ENCODE results near the gene SCAI. TPM values are rescaled to one million over a fixed set of nuclear protein-coding genes. Genes with fewer than 3 reads are reported as not detected.

Gene SCAI
- total and polyA plus RNA-seq, 2 experiments from 2014 or later = 13.3 to 35.0 TPM

DNA sequence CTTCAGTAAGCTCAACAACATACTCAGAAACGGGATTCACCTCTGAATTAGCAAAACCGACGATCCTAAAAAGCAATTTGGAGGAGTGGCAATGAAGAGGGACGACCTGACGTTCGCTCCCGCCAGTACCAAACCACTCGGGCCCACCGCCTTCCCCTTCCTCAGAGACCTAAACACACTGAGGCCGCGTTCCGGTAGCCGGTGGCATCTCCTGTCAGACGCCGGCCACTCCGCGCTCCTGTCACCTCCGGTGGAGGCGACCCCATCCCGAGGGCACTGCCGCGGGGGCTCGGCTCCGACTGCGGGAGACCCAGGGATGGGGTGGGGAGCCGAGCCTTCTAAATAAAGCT is 45.7 kb upstream of the SCAI start:
- Histone ChIP-seq H4K20me1 (replicated peaks; ENCODE audit: insufficient read depth) (peaks cover 41% of the 10 kb centered on the region), H3K9me2 (ENCODE audit: insufficient read depth) (no peaks in the 10 kb centered on the region), H3K27me3 (ENCODE audit: insufficient read depth) (no peaks in the 10 kb centered on the region), H2AFZ (peak overlapping the region; percentile 92), H3K27ac (ENCODE audit: low read depth) (peak overlapping the region; percentile 90), H3K4me3 (peak overlapping the region; percentile 96), H3K4me1 (ENCODE audit: insufficient read depth) (peaks cover 4% of the 10 kb centered on the region; the same call in 1 of the 2 replicates), H3K79me2 (replicated peaks; ENCODE audit: insufficient read depth) (peaks cover 55% of the 10 kb centered on the region), H3K36me3 (ENCODE audit: insufficient read depth) (no peaks in the 10 kb centered on the region), H3K4me2 (peak overlapping the region; percentile 100), H3F3A (replicated peaks; ENCODE audit: low read depth) (peaks cover 6% of the 10 kb centered on the region; the same call in 1 of the 2 replicates)
- DNase-seq (ENCODE audit: low spot score) (peak; percentile 63), ATAC-seq (peak; percentile 24)
- Mint-ChIP-seq H3K27me3 (ENCODE audit: insufficient read depth, low read depth, poor library complexity) (peaks cover 9% of the 10 kb centered on the region), H3K4me1 (peaks cover 7% of the 10 kb centered on the region; the same call in 2 of the 3 replicates), H3K36me3 (ENCODE audit: low read depth) (no peaks in the 10 kb centered on the region), H3K9me3 (no peaks in the 10 kb centered on the region), H3K4me3 (peak overlapping the region; percentile 95), H3K27ac (no peak overlapping the region)
- TF ChIP-seq NANOG (IDR thresholded peaks at IDR 0.05; ENCODE audit: borderline replicate concordance) = no peak
- TF ChIP-seq, protein P1, sequence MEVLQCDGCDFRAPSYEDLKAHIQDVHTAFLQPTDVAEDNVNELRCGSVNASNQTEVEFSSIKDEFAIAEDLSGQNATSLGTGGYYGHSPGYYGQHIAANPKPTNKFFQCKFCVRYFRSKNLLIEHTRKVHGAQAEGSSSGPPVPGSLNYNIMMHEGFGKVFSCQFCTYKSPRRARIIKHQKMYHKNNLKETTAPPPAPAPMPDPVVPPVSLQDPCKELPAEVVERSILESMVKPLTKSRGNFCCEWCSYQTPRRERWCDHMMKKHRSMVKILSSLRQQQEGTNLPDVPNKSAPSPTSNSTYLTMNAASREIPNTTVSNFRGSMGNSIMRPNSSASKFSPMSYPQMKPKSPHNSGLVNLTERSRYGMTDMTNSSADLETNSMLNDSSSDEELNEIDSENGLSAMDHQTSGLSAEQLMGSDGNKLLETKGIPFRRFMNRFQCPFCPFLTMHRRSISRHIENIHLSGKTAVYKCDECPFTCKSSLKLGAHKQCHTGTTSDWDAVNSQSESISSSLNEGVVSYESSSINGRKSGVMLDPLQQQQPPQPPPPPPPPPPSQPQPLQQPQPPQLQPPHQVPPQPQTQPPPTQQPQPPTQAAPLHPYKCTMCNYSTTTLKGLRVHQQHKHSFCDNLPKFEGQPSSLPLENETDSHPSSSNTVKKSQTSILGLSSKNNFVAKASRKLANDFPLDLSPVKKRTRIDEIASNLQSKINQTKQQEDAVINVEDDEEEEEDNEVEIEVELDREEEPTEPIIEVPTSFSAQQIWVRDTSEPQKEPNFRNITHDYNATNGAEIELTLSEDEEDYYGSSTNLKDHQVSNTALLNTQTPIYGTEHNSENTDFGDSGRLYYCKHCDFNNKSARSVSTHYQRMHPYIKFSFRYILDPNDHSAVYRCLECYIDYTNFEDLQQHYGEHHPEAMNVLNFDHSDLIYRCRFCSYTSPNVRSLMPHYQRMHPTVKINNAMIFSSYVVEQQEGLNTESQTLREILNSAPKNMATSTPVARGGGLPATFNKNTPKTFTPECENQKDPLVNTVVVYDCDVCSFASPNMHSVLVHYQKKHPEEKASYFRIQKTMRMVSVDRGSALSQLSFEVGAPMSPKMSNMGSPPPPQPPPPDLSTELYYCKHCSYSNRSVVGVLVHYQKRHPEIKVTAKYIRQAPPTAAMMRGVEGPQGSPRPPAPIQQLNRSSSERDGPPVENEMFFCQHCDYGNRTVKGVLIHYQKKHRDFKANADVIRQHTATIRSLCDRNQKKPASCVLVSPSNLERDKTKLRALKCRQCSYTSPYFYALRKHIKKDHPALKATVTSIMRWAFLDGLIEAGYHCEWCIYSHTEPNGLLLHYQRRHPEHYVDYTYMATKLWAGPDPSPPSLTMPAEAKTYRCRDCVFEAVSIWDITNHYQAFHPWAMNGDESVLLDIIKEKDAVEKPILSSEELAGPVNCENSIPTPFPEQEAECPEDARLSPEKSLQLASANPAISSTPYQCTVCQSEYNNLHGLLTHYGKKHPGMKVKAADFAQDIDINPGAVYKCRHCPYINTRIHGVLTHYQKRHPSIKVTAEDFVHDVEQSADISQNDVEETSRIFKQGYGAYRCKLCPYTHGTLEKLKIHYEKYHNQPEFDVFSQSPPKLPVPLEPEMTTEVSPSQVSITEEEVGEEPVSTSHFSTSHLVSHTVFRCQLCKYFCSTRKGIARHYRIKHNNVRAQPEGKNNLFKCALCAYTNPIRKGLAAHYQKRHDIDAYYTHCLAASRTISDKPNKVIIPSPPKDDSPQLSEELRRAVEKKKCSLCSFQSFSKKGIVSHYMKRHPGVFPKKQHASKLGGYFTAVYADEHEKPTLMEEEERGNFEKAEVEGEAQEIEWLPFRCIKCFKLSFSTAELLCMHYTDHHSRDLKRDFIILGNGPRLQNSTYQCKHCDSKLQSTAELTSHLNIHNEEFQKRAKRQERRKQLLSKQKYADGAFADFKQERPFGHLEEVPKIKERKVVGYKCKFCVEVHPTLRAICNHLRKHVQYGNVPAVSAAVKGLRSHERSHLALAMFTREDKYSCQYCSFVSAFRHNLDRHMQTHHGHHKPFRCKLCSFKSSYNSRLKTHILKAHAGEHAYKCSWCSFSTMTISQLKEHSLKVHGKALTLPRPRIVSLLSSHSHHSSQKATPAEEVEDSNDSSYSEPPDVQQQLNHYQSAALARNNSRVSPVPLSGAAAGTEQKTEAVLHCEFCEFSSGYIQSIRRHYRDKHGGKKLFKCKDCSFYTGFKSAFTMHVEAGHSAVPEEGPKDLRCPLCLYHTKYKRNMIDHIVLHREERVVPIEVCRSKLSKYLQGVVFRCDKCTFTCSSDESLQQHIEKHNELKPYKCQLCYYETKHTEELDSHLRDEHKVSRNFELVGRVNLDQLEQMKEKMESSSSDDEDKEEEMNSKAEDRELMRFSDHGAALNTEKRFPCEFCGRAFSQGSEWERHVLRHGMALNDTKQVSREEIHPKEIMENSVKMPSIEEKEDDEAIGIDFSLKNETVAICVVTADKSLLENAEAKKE (CRISPR knock-in tag; IDR thresholded peaks at IDR 0.05) = no peak
- TF ChIP-seq, protein P2, sequence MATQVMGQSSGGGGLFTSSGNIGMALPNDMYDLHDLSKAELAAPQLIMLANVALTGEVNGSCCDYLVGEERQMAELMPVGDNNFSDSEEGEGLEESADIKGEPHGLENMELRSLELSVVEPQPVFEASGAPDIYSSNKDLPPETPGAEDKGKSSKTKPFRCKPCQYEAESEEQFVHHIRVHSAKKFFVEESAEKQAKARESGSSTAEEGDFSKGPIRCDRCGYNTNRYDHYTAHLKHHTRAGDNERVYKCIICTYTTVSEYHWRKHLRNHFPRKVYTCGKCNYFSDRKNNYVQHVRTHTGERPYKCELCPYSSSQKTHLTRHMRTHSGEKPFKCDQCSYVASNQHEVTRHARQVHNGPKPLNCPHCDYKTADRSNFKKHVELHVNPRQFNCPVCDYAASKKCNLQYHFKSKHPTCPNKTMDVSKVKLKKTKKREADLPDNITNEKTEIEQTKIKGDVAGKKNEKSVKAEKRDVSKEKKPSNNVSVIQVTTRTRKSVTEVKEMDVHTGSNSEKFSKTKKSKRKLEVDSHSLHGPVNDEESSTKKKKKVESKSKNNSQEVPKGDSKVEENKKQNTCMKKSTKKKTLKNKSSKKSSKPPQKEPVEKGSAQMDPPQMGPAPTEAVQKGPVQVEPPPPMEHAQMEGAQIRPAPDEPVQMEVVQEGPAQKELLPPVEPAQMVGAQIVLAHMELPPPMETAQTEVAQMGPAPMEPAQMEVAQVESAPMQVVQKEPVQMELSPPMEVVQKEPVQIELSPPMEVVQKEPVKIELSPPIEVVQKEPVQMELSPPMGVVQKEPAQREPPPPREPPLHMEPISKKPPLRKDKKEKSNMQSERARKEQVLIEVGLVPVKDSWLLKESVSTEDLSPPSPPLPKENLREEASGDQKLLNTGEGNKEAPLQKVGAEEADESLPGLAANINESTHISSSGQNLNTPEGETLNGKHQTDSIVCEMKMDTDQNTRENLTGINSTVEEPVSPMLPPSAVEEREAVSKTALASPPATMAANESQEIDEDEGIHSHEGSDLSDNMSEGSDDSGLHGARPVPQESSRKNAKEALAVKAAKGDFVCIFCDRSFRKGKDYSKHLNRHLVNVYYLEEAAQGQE (IDR thresholded peaks at IDR 0.05; ENCODE audit: unreplicated experiment) = no peak
- no peak for TF ChIP-seq STAT1 (IDR thresholded peaks at IDR 0.05; ENCODE audit: unreplicated experiment)
- TF ChIP-seq ZNF331 (CRISPR knock-in tag; IDR thresholded peaks at IDR 0.05; ENCODE audit: low read depth) = no peak
- TF ChIP-seq, protein P3, sequence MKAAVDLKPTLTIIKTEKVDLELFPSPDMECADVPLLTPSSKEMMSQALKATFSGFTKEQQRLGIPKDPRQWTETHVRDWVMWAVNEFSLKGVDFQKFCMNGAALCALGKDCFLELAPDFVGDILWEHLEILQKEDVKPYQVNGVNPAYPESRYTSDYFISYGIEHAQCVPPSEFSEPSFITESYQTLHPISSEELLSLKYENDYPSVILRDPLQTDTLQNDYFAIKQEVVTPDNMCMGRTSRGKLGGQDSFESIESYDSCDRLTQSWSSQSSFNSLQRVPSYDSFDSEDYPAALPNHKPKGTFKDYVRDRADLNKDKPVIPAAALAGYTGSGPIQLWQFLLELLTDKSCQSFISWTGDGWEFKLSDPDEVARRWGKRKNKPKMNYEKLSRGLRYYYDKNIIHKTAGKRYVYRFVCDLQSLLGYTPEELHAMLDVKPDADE (IDR thresholded peaks at IDR 0.05) = no peak
- TF ChIP-seq EZH2phosphoT487 (IDR thresholded peaks at IDR 0.05; ENCODE audit: unreplicated experiment) = no peak
- TF ChIP-seq ZNF114 (CRISPR knock-in tag; IDR thresholded peaks at IDR 0.05) = no peak
- TF ChIP-seq, protein P4, sequence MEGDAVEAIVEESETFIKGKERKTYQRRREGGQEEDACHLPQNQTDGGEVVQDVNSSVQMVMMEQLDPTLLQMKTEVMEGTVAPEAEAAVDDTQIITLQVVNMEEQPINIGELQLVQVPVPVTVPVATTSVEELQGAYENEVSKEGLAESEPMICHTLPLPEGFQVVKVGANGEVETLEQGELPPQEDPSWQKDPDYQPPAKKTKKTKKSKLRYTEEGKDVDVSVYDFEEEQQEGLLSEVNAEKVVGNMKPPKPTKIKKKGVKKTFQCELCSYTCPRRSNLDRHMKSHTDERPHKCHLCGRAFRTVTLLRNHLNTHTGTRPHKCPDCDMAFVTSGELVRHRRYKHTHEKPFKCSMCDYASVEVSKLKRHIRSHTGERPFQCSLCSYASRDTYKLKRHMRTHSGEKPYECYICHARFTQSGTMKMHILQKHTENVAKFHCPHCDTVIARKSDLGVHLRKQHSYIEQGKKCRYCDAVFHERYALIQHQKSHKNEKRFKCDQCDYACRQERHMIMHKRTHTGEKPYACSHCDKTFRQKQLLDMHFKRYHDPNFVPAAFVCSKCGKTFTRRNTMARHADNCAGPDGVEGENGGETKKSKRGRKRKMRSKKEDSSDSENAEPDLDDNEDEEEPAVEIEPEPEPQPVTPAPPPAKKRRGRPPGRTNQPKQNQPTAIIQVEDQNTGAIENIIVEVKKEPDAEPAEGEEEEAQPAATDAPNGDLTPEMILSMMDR (conservative IDR thresholded peaks at IDR 0.05; ENCODE audit: low read depth in 2 of 2) = no peak
- no peak for TF ChIP-seq POLR2AphosphoS5 (IDR thresholded peaks at IDR 0.05; ENCODE audit: low read depth)
- TF ChIP-seq EZH2 (IDR thresholded peaks at IDR 0.05; ENCODE audit: low read depth, unreplicated experiment) = no peak
- TF ChIP-seq JUNB (IDR thresholded peaks at IDR 0.05; ENCODE audit: unreplicated experiment) = no peak
- no peak for TF ChIP-seq CREB1 (CRISPR knock-in tag; IDR thresholded peaks at IDR 0.05; ENCODE audit: low read depth)
